Measurements from ENCODE around the gene ASTN2. TPM values are rescaled to one million over a fixed set of nuclear protein-coding genes. Genes with fewer than 3 reads are reported as not detected.

Gene ASTN2
- total RNA-seq, 1 donor from 2014 or later: 9.7 TPM

DNA sequence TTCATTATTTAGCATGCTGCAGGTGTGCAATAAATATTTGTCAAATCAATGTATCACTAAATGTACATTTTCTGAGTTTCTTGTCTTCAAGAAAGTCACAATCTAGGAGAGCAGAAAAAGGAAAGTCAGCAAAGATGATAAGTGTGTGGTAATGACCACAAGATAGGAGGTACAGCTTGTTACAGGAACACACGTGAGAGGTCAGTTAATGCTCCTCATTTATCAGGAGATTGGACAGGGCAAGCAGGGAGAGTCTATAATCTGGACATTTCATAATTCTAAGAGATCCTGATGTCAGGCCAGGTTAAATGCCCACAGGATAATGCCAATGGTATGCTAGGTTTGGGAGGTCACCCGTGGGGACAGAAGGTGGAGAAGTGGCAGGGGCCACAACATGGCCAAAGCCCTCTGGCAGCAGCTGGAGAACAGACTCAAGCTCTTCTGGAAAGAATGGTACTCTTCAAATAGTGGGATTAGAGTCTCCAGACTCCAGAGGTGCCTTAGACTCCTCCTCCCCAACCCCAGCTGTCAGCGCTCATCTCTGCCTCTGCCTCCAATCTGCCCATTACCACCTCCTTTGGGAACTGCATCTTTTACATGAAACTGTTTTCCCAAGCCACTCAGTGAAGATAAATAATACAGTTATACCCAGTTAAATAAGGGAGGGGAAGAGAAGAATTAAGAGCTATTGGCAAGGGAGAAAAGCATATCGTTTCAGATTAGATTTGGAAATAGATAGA is 114.3 kb downstream of the ASTN2 start:
- DNase-seq: no peak

DNA sequence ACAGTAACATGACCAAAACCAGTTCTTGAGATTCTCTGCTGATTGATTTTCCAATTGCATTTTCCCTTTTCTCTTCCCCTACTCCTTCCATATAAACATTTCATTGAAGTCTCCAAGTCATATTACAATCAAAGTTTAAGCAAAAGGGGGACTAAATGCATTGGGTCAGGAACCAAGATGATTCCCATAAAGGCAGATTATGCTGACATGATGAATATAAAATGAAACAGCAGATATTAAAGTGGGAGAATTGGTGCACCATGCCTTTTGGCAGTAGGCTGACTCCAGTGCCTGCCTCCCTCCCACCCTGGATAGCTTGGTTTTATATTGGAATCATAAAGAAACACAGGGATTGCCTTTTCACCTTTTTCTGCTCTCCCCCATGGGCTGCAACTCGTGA is 118.4 kb downstream of the ASTN2 start:
- no peak for DNase-seq

- DNase-seq: peak; percentile 28
Measured at GRCh38 chr9:117293206-117294114, 121.4 kb downstream of the ASTN2 start.

DNA sequence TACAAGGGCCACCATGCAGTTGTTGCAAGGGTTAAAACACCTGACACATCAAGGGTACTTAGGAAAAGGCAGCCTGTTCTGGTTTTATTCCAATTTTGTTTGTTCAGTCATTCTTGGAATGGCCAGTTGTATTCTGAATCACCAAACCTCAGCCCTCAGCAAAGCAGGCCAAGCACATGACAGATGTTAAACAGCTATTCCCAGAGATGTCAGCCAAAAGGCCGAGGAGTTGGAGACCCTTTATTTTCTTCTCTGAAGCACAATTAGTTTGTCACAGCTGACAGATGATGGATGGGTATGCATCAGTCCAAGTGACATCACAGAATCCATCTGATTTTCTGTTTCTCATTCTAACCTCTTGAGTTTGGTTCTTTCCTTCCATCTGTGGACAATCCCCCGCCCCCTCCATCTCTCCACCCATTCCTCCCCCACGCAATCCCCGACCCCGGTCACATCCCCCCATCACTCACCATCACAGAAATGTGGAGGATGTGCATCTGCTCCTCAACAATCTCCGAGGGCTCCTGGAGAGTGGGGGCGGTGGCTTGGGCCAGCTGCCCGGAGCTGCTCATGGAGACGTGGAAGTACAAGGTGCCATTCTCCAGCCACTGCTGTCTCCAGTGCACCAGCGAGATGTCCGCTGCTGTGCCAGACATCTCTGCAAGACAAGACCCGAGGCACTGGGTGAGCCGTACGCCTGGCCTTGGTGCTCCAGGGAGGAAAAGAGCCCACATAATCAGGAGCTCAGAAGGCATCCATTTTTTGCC is 123.8 kb downstream of the ASTN2 start:
- no peak for DNase-seq

- no peak for DNase-seq
Measured at GRCh38 chr9:117290306-117290840, 124.5 kb downstream of the ASTN2 start.

DNA sequence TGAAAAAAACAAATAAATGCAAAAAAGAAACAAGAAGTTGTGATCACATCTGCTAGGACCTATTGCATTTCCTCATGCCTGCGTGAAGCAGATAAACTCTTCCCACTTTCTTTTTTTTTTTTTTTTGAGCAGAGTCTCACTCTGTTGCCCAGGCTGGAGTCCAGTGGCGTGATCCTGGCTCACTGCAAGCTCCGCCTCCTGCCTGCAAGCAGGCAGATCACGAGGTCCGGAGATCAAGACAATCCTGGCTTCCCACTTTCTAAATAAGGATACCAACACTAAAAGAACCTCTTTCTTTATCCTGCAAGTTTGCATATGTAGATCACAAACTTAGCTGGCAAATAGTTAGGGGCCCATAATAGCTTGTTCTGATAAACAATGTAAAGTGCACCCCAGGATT is 128.6 kb downstream of the ASTN2 start:
- no peak for DNase-seq

DNA sequence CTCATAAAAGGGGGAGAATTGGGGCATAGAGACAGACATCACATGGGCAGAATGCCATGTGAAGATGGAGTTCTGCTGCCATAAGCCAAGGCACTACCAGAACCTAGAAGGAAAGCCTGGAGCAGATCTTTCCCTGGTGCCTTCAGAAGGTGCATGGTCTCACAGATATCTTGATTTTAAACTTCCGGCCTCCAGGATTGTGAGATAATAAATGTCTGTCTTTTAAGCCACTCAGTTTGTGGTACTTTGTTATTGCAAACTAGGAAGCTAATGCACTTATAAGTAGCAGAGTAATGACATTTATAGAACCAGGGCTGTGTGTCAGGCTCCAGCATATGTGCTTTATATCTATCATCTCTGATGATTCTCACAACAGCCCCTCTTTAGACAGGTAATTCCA is 130.4 kb downstream of the ASTN2 start:
- DNase-seq: no peak

DNA sequence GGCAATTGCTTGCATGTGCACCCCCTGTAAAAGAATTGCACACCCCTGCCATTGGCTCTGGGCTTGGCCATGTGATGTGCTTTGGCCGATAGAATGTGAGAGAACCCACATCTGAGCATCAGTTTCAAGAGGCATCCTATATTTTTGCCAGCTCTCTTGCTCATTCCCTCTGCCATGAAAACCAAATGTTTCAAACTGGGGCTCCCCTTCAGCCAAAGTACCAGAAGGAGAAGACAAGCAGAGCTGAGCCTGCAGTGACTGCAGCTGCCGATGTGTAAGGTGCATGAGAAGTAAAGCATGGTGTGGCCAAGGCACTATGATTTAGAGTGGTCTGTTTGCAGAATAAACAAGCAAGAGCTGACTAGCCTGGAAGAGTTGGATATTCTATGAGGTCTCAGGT is 132.3 kb downstream of the ASTN2 start:
- DNase-seq: no peak

- DNase-seq: no peak
Measured at GRCh38 chr9:117278471-117279035, 136.3 kb downstream of the ASTN2 start.

- no peak for DNase-seq
Measured at GRCh38 chr9:117278020-117278419, 136.8 kb downstream of the ASTN2 start.

GRCh38 chr9:117276444-117276843 is 138.4 kb downstream of the ASTN2 start:
- DNase-seq: no peak

GRCh38 chr9:117273612-117274011 is 141.2 kb downstream of the ASTN2 start:
- no peak for DNase-seq

- no peak for DNase-seq
Measured at GRCh38 chr9:117268847-117269446, 145.9 kb downstream of the ASTN2 start.

DNA sequence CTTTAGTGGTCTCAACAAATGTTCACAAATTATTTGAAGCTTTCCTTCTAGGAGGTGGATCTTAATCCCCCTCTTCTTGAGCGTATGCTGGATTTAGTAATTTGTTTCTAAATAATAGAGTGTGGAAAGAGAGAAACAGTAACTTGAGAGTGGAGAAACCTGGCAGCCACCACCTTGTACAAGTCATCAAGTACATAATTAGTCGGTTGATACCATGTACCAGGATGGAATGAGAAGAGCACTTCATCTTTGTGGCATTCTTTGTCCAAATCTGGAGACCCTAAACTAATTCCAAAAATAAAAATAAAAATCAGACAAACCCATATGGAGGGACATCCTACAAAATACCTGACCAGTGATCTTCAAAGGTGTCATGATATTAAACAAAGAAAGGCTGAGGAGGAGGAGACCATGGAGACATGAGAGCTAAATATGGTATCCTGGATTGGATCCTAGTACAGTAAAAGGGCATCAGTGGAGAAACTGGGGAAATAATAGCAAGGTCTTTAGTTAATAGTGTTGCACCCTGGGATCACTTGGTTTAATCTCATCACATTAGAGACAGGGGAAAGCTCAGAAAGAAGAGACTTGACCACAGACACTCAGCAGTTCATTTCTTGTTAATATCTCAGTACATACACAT is 147.9 kb downstream of the ASTN2 start:
- DNase-seq: no peak

- peak; percentile 8 for DNase-seq
Measured at GRCh38 chr9:117265253-117265652, 149.6 kb downstream of the ASTN2 start.

DNA sequence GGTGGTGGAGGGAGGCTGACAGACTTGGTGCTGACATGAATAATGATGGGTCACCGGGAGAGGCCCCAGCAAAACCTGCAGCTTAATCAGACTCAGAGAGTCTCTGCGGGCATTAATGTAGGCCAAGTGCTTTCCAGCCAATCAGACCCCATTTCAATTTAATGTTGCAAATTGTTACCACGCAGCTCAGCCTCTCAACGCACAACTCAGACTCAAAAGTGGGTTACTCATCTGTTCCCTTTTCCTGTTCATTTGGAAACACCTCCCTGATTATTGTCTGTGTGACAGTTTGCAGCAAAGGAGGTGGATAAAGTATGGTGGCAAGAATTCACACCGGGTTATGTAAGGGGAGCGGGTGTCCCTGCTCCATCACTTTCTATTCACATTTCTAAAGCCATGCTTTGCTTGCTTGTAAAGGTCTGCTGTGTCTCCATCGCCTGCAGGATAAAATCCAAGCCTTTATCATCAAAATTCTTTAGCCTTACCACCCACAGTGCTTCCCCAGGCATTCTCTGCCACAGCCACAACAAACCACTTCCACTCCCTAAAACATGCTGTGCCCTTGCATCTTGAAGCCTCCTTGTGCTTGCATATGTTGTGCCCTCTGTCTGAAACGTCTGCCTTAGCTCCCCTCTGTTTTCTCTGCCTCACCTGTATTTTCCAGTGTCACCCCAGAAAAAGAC is 156.5 kb downstream of the ASTN2 start:
- DNase-seq: peak; percentile 8

DNA sequence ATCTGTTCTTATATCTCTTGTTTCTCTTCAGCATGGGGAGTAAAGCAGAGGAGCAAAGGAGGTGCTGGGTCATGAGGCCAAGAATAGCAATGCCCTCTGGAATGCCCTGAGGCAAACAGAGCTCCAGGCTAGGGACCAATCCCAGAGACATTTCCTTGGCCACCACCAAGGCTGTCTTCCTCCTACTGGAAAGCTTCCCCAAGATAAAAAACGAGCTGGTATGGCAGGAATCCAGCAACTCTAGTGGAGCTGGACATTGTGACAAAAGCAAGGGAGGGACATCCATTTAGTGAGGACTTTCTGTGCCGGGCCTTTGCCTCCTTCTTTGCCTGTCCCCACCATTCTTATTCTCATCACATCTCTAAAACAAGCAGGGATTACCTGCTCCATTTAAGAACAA is 161.6 kb downstream of the ASTN2 start:
- DNase-seq: no peak

- DNase-seq: no peak
Measured at GRCh38 chr9:117250610-117251215, 164.1 kb downstream of the ASTN2 start.

DNA sequence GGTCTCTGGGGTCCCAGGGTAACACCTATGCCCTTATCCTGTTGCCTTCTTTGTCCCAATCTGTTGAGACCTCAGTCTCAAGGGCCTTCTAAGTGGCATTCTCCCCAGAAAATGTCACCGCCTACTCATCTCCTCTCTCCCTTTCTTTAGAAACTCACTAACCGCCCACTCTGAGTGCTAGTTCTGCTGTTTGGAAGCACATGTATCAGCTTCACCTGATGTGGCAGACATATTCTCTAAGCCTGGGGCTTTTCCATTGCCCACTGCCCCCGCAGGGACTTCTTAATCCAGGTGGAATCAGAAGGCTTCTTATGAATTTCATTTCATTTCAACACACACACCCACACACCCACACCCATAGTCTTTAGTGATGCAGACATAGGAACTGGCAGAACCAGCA is 165.1 kb downstream of the ASTN2 start:
- DNase-seq: peak; percentile 26

- DNase-seq: peak; percentile 3
Measured at GRCh38 chr9:117247266-117247665, 167.6 kb downstream of the ASTN2 start.
